Measurements from ENCODE around the gene NDUFV2. TPM values are rescaled to one million over a fixed set of nuclear protein-coding genes. Genes with fewer than 3 reads are reported as not detected.

The NDUFV2 gene
- total RNA-seq, 4 donors from 2014 or later, result 136 to 230 (median 176) TPM

GRCh38 chr18:9130195-9130594 lies 27.7 kb downstream of the NDUFV2 start:
- H3K36me3 ChIP-seq, result peaks cover 0 to 59% of the 10 kb centered on the region in 2 donors
- TF ChIP-seq POLR2AphosphoS5 (IDR thresholded peaks at IDR 0.05), result no peak
- no peak for TF ChIP-seq POLR2A (IDR thresholded peaks at IDR 0.05)
- no peak overlapping the region for H3K4me3 ChIP-seq
- no peaks in the 10 kb centered on the region for H3K9me3 ChIP-seq
- H3K27ac ChIP-seq, result peak overlapping the region in 2 of 4 donors; percentile 61 to 95
- H3K27me3 ChIP-seq, result no peaks in the 10 kb centered on the region
- H3K4me1 ChIP-seq, result peaks cover 4 to 81% (median 11%) of the 10 kb centered on the region in 3 donors
- no peak for ATAC-seq
- WGBS, 2 donors (ENCODE audit: low coverage in 1 of 2), result 79 to 83% methylated on average over 4 of the region's 4 CpGs

GRCh38 chr18:9130806-9131205 lies 28.3 kb downstream of the NDUFV2 start:
- H3K4me3 ChIP-seq, result no peak overlapping the region
- no peak for ATAC-seq
- no peaks in the 10 kb centered on the region for H3K9me3 ChIP-seq
- no peaks in the 10 kb centered on the region for H3K27me3 ChIP-seq
- TF ChIP-seq CTCF (IDR thresholded peaks at IDR 0.05) (no peak), EP300 (IDR thresholded peaks at IDR 0.05) (no peak), POLR2AphosphoS5 (IDR thresholded peaks at IDR 0.05) (no peak), POLR2A (IDR thresholded peaks at IDR 0.05) (no peak)
- H3K27ac ChIP-seq, result peak overlapping the region in 1 of 4 donors; percentile 95
- H3K4me1 ChIP-seq, result peaks cover 8 to 81% (median 10%) of the 10 kb centered on the region in 3 donors
- H3K36me3 ChIP-seq, result peaks cover 0 to 59% of the 10 kb centered on the region in 2 donors
- WGBS, 2 donors (ENCODE audit: low coverage in 1 of 2), result 34 to 61% methylated on average over 2 of the region's 2 CpGs

- Histone ChIP-seq H3K4me3 (no peak overlapping the region), H3K27ac (peak overlapping the region in 1 of 4 donors; percentile 95), H3K27me3 (no peaks in the 10 kb centered on the region), H3K4me1 (peaks cover 6 to 64% (median 12%) of the 10 kb centered on the region in 3 donors), H3K36me3 (peaks cover 0 to 46% of the 10 kb centered on the region in 2 donors), H3K9me3 (no peaks in the 10 kb centered on the region)
- 89 to 95% methylated on average over 4 of the region's 4 CpGs for WGBS, 2 donors (ENCODE audit: low coverage in 1 of 2)
- no peak for ATAC-seq
- no peak for TF ChIP-seq CTCF (IDR thresholded peaks at IDR 0.05)
- TF ChIP-seq EP300 (IDR thresholded peaks at IDR 0.05), result no peak
These were observed 30.1 kb downstream of the NDUFV2 start for GRCh38 chr18:9132628-9133027.

GRCh38 chr18:9133225-9133624 lies 30.7 kb downstream of the NDUFV2 start:
- H3K27me3 ChIP-seq, result no peaks in the 10 kb centered on the region
- H3K4me1 ChIP-seq, result peaks cover 2 to 59% (median 12%) of the 10 kb centered on the region in 3 donors
- TF ChIP-seq CTCF (IDR thresholded peaks at IDR 0.05) (no peak), EP300 (IDR thresholded peaks at IDR 0.05) (no peak), POLR2AphosphoS5 (IDR thresholded peaks at IDR 0.05) (no peak), POLR2A (IDR thresholded peaks at IDR 0.05) (no peak)
- WGBS, 2 donors (ENCODE audit: low coverage in 1 of 2), result 88% methylated on average over 2 of the region's 2 CpGs
- peaks cover 0 to 40% of the 10 kb centered on the region in 2 donors for H3K36me3 ChIP-seq
- no peak for ATAC-seq
- no peaks in the 10 kb centered on the region for H3K9me3 ChIP-seq
- H3K4me3 ChIP-seq, result no peak overlapping the region
- peak overlapping the region in 3 of 4 donors; percentile 34 to 95 (median 43) for H3K27ac ChIP-seq

- peak overlapping the region; percentile 49 to 73 for H3K4me3 ChIP-seq
- no peak for ATAC-seq
- H3K9me3 ChIP-seq, result no peaks in the 10 kb centered on the region
These were observed 32.8 kb downstream of the NDUFV2 start for GRCh38 chr18:9135081-9135911.

More at GRCh38 chr18:9135081-9135911, 32.8 kb downstream of the NDUFV2 start:
- 27 to 48% methylated on average over 6 to 12 of the region's 12 CpGs for WGBS, 2 donors (ENCODE audit: low coverage in 1 of 2)
- no peak for TF ChIP-seq POLR2A (IDR thresholded peaks at IDR 0.05)
- TF ChIP-seq POLR2AphosphoS5 (IDR thresholded peaks at IDR 0.05), result no peak
- TF ChIP-seq EP300 (IDR thresholded peaks at IDR 0.05), result no peak
- TF ChIP-seq CTCF (IDR thresholded peaks at IDR 0.05), result no peak
- H3K27ac ChIP-seq, result peak overlapping the region; percentile 62 to 100 (median 96)
- peaks cover 0 to 62% (median 18%) of the 10 kb centered on the region in 3 donors for H3K4me1 ChIP-seq
- H3K36me3 ChIP-seq, result peaks cover 0 to 23% of the 10 kb centered on the region in 2 donors
- H3K27me3 ChIP-seq, result no peaks in the 10 kb centered on the region
